Thymus (tissue), 11 donors: ENCODE results near the gene SON. TPM values are rescaled to one million over a fixed set of nuclear protein-coding genes. Genes with fewer than 3 reads are reported as not detected.

ENCODE experiments used
- DNase-seq, 9 donors: peaks; one replicate each; pipeline ENCODE4 v3.0.0-alpha.2; 2013; ENCODE audit warnings: low spot score in 9 of 9, low read depth in 6 of 9, missing footprints in 1 of 9
- H3K27ac ChIP-seq, 2 donors: one replicate each; pipeline ENCODE4 v1.5.1; 2013; ENCODE audit warnings: control low read depth in 1 of 2, low read depth in 1 of 2, low read length in 1 of 2, mild to moderate bottlenecking in 1 of 2, moderate library complexity in 1 of 2
- H3K27me3 ChIP-seq, 2 donors: one replicate each; pipeline ENCODE4 v1.5.1; 2013; ENCODE audit warnings: low read length in 1 of 2; ENCODE audit not compliant: control insufficient read depth in 2 of 2, insufficient read depth in 1 of 2
- H3K36me3 ChIP-seq, 2 donors: one replicate each; pipeline ENCODE4 v1.5.1; 2013; ENCODE audit warnings: low read length in 1 of 2, mild to moderate bottlenecking in 1 of 2, moderate library complexity in 1 of 2; ENCODE audit not compliant: control insufficient read depth in 2 of 2, insufficient read depth in 2 of 2
- H3K4me1 ChIP-seq, 2 donors: one replicate each; pipeline ENCODE4 v1.5.1; 2013; ENCODE audit warnings: low read length in 2 of 2; ENCODE audit not compliant: control insufficient read depth in 2 of 2, insufficient read depth in 2 of 2
- H3K4me3 ChIP-seq, 2 donors: one replicate each; pipeline ENCODE4 v1.5.1; 2013; ENCODE audit warnings: low read length in 2 of 2, control low read depth in 1 of 2, mild to moderate bottlenecking in 1 of 2
- H3K9me3 ChIP-seq, 2 donors: one replicate each; pipeline ENCODE4 v1.5.1; 2013; ENCODE audit warnings: low read length in 1 of 2, mild to moderate bottlenecking in 1 of 2; ENCODE audit not compliant: control insufficient read depth in 2 of 2, insufficient read depth in 1 of 2
- WGBS: extraction: QIAGEN DNeasy Blood & Tissue Kit; methylation state at CpG from one replicate; pipeline ENCODE4 v1.1.7; 2013; 5-methylcytosine and 5-hydroxymethylcytosine counted together
- polyA plus RNA-seq: library from polyadenylated mRNA; stranded (reverse); fragments of 200-250 nt; gene quantifications from one replicate; pipeline ENCODE4 v1.2.3, GENCODE V29; 2013
- total RNA-seq: library from RNA; stranded (reverse); fragments of 120-200 nt; gene quantifications from one replicate; pipeline ENCODE4 v1.2.4, GENCODE V29; 2013
- donor health status: healthy.

Gene SON
- total and polyA plus RNA-seq, 2 donors: 100 to 265 TPM

DNA sequence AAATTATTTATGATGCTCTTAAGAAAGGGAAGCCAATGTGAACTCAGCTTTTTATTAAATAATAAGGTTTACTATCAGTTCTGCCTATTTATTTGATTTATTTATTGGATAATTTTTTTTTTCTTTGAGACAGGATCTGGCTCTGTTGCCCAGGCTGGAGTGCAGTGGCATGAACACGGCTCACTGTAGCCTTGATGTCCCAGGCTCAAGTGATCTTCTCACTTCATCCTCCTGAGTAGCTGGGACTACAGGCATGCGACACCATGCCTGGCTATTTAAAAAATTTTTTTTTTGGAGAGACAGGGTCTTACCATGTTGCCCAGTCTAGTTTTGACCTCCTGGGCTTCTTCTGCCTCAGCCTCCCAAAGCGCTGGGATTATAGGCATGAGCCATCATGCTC is 30.4 kb upstream of the SON start:
- Histone ChIP-seq H3K9me3 (no peaks in the 10 kb centered on the region), H3K36me3 (peaks cover 29 to 68% of the 10 kb centered on the region in 2 donors), H3K4me1 (no peaks in the 10 kb centered on the region), H3K27ac (no peak overlapping the region), H3K4me3 (no peak overlapping the region), H3K27me3 (no peaks in the 10 kb centered on the region)
- no peak for DNase-seq
- WGBS: 98% methylated on average over 3 of the region's 3 CpGs

DNA sequence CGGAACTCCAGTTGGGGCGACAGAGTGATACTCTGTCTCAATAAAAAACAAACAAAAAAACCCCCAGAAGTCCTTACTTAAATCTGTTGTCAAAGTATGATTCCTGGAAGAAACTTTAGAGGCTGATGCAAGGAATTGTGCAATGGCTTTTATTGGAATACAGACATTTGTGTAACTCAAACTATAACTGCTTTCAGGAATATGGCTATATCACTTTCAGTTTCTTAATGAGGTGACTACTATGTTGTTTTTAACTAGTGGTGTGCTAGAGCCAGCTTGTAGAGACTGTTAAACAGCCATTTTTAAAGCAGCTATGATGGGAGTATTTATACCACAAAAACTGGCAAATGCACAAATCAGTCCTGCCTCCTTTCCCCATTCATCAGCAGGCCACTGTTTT is 28.6 kb upstream of the SON start:
- peak in 1 of 9 donors; percentile 5 for DNase-seq
- Histone ChIP-seq H3K36me3 (peaks cover 36 to 69% of the 10 kb centered on the region in 2 donors), H3K27ac (peak overlapping the region; percentile 0 to 55), H3K4me1 (no peaks in the 10 kb centered on the region), H3K4me3 (no peak overlapping the region), H3K27me3 (no peaks in the 10 kb centered on the region), H3K9me3 (no peaks in the 10 kb centered on the region)
- WGBS: 95% methylated on average over 2 of the region's 2 CpGs

DNA sequence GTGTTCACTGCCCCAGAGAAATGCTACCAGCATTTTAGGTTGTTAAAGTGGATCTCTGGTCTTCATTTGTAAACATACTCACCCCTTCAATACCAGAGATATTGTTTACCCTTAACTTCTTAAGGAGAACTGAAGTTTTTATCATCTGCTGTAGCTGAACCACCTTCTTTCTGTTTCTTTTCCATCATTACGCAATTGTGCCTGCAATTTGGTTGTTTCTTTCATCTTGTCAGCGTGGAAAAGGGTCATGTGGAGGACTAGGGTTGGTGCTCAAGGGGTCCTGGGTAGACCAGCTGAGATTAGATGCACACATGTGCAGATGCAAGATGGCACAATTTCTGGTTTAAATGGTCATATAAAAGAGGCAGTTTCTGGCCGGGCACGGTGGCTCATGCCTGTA is 23.9 kb upstream of the SON start:
- peaks cover 31 to 57% of the 10 kb centered on the region in 2 donors for H3K36me3 ChIP-seq

DNA sequence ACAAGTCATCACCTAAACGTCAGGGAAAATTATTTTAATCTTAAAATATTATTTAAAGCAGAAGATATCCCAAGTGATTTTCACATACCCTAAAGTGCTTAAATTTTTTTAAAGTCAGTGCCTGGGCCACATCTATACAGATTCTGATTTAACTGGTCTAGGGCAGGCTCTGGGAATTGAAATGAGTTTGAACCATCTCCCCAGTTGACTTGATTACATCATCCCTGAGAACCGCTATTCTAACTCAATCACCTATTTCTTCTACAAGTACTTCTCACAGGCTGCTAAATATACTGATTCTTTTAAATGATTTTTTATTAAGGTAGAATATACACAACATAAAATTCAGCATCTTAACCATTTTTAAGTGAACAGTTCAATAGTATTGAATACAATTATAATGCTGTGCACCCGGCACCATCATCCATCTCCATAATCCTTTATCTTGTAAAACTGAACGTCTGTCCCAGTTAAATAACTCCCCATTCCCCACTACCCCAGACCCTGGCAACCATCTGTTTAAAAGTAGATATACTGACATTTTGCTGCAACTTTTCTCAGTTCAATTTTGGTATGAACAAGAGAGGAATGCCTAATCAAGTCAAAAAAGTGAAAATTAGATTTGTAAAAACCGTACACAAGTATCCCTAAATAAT is 20.4 kb upstream of the SON start:
- no peak overlapping the region for H3K27ac ChIP-seq
- H3K36me3 ChIP-seq: peaks cover 20 to 47% of the 10 kb centered on the region in 2 donors
- no peaks in the 10 kb centered on the region for H3K4me1 ChIP-seq
- no peaks in the 10 kb centered on the region for H3K27me3 ChIP-seq
- H3K9me3 ChIP-seq: no peaks in the 10 kb centered on the region
- 98% methylated on average over 5 of the region's 5 CpGs for WGBS
- no peak overlapping the region for H3K4me3 ChIP-seq
- no peak for DNase-seq

More for the DNA sequence above, 23.9 kb upstream of the SON start:
- Histone ChIP-seq H3K4me3 (no peak overlapping the region), H3K9me3 (no peaks in the 10 kb centered on the region), H3K27me3 (no peaks in the 10 kb centered on the region), H3K27ac (no peak overlapping the region), H3K4me1 (no peaks in the 10 kb centered on the region)
- DNase-seq: no peak
- 98% methylated on average over 4 of the region's 4 CpGs for WGBS

DNA sequence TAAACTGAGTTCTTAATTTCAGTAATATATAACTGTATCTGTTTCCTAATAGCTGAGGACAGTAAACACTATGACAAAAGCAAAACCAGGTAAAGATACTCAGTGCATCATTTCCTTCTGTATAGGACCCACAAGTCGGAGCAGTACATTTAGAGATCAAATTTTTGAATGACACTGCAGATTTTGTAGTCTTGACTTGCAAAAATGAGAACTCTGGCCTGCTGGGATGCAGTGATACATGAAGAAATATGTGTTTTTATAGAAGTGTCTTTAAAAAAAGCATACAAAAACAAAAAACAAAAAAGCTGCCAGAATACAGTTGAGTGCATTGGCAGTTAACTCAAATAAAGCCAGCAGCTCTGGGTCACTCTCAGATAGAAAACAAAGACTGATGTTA is 19.9 kb upstream of the SON start:
- WGBS: 64% methylated on average over 1 of the region's 1 CpG
- H3K9me3 ChIP-seq: no peaks in the 10 kb centered on the region
- H3K4me1 ChIP-seq: no peaks in the 10 kb centered on the region
- peaks cover 23 to 47% of the 10 kb centered on the region in 2 donors for H3K36me3 ChIP-seq
- no peak for DNase-seq
- no peak overlapping the region for H3K4me3 ChIP-seq
- no peaks in the 10 kb centered on the region for H3K27me3 ChIP-seq
- H3K27ac ChIP-seq: no peak overlapping the region

DNA sequence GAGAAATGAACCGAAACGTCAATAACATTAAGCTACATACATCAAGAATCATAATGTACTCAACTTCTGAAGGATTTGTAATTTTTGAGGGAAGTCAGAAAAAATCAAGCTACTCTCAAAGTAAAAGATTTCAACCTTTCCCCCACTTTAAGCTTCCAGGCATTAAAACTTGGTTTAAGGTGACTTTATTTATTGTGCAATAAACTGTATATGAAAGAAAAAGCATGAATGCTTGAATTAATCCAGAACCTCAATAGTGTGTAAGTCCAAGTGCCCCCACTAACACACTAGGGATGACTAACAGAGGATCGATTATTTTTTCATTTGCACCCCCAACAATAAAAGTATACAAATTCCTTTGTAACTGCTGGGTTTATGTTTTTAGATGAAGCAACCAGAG is 11.8 kb upstream of the SON start:
- Histone ChIP-seq H3K4me3 (no peak overlapping the region), H3K4me1 (no peaks in the 10 kb centered on the region), H3K27ac (no peak overlapping the region), H3K9me3 (no peaks in the 10 kb centered on the region), H3K36me3 (peaks cover 41 to 84% of the 10 kb centered on the region in 2 donors), H3K27me3 (no peaks in the 10 kb centered on the region)
- WGBS: 96% methylated on average over 3 of the region's 3 CpGs
- DNase-seq: no peak

DNA sequence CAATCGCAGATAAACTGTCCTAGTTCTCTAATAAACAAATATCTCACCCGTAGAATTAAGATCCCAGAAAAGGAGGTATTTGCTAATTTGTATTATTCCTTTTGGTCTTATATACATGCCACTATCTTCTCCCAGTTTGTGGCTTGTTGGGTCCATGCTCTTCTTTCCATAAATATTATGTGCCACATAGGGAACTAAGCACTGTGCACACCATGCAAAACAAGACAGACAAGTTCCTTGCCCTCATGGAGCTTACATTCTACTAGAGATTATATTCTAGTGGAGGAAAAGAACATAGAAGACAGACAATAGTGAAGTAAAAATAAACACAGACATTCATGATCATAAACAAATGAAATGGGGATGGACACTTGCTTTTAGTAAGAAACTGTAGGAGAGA is 5.6 kb upstream of the SON start:
- peaks cover 5 to 6% of the 10 kb centered on the region in 2 donors for H3K4me1 ChIP-seq
- H3K27ac ChIP-seq: no peak overlapping the region
- H3K4me3 ChIP-seq: no peak overlapping the region
- no peaks in the 10 kb centered on the region for H3K27me3 ChIP-seq
- H3K36me3 ChIP-seq: peaks cover 32 to 61% of the 10 kb centered on the region in 2 donors
- DNase-seq: no peak
- no peaks in the 10 kb centered on the region for H3K9me3 ChIP-seq
- 99% methylated on average over 2 of the region's 2 CpGs for WGBS

DNA sequence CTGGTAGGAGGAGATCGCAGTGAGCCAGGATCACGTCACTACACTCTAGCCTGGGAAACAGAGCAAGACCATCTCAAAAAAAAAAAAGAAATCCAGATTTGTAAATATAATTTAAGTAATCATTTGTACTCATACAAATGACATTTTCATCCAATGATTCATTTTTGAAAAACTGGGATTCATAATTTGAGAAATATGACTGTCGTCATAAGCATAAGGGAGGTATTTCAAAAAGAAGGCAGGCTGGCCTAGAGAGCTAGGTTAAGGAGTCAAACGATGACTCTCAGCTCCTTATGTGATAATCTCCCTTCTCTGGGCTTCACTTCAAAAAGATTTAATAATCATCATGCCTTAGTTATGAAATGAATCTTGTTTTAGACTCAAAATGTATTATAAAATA is 3.2 kb upstream of the SON start:
- Histone ChIP-seq H3K27me3 (no peaks in the 10 kb centered on the region), H3K4me1 (peaks cover 5 to 6% of the 10 kb centered on the region in 2 donors), H3K4me3 (no peak overlapping the region), H3K36me3 (peaks cover 18 to 41% of the 10 kb centered on the region in 2 donors), H3K9me3 (no peaks in the 10 kb centered on the region), H3K27ac (no peak overlapping the region)
- DNase-seq: no peak
- 96% methylated on average over 4 of the region's 4 CpGs for WGBS

DNA sequence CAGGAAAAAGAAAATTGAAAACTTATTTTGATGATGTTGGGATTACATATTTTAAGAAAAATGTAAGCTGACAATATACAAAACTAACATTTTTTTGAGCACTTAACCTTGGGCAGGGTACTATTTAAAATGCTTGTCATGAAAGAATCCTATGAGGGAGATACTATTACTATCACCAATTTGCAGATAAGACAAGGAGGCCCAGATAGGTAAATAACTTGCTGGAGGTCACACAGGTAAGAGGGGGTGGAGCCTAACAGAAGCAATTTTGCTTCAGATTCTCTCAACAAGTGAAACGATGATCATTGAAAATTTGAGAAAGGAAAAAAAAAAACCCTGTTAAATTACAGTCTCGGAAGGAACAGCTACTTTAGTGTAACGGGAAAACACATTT is 2.1 kb upstream of the SON start:
- H3K4me3 ChIP-seq: no peak overlapping the region
- no peak overlapping the region for H3K27ac ChIP-seq
- H3K36me3 ChIP-seq: peaks cover 18 to 32% of the 10 kb centered on the region in 2 donors
- H3K4me1 ChIP-seq: peaks cover 5 to 6% of the 10 kb centered on the region in 2 donors
- 83% methylated on average over 3 of the region's 3 CpGs for WGBS
- H3K9me3 ChIP-seq: no peaks in the 10 kb centered on the region
- no peak for DNase-seq
- no peaks in the 10 kb centered on the region for H3K27me3 ChIP-seq
